Nephron (organoid): ENCODE results near the gene FGF16.

ENCODE experiments used
- H3K27ac Mint-ChIP-seq, 3 experiments: 2 replicates each; pipeline ENCODE4 v1.8.0; 2020; ENCODE audit warnings: mixed read lengths in 3 of 3, mild to moderate bottlenecking in 2 of 3, moderate library complexity in 1 of 3
- H3K27me3 Mint-ChIP-seq: 2 replicates; pipeline ENCODE4 v1.8.0; 2021; ENCODE audit warnings: low read depth, mild to moderate bottlenecking, moderate library complexity, mixed read lengths
- H3K36me3 Mint-ChIP-seq: 2 replicates; pipeline ENCODE4 v1.8.0; 2020; ENCODE audit warnings: low read depth, mixed read lengths
- H3K4me1 Mint-ChIP-seq: 2 replicates; pipeline ENCODE4 v1.8.0; 2020; ENCODE audit warnings: mixed read lengths
- H3K4me3 Mint-ChIP-seq, 3 experiments: 2 replicates each; pipeline ENCODE4 v1.8.0; 2020; ENCODE audit warnings: mild to moderate bottlenecking in 3 of 3, mixed read lengths in 3 of 3, moderate library complexity in 2 of 3
- H3K9me3 Mint-ChIP-seq: 2 replicates; pipeline ENCODE4 v1.8.0; 2020; ENCODE audit warnings: mixed read lengths
- TF ChIP-seq, protein P1 (sequence below), 3 experiments: fragments of 200-600 bp; sonication (generic); IDR thresholded peaks; one replicate each; pipeline ENCODE4 v1.5.0; 2021; ENCODE audit warnings: antibody characterized with exemption in 3 of 3; ENCODE audit not compliant: unreplicated experiment in 3 of 3

Gene FGF16

DNA sequence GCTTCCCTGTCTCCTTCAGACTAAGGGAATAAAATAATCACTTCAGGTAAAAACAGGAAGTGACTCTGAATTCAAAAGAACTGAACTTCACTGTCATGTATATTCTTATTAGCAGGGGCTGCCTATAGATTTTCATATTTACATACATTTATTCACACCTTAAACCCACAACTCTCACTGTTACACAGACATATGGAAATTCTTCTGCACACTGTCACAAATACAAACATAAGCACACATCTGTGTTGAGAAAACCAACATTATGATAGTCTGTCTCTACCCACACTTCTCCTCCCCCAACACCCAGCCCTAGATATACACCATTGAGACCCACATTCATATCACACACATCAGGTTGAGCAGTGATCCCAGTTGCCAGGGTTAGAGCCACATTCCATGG is 5.7 kb upstream of the FGF16 start:
- H3K4me3 Mint-ChIP-seq: no peak overlapping the region
- peaks cover 22% of the 10 kb centered on the region for H3K27me3 Mint-ChIP-seq
- H3K4me1 Mint-ChIP-seq: peaks cover 7% of the 10 kb centered on the region
- peaks cover 7% of the 10 kb centered on the region for H3K9me3 Mint-ChIP-seq
- H3K36me3 Mint-ChIP-seq: no peaks in the 10 kb centered on the region
- TF ChIP-seq, protein P1, sequence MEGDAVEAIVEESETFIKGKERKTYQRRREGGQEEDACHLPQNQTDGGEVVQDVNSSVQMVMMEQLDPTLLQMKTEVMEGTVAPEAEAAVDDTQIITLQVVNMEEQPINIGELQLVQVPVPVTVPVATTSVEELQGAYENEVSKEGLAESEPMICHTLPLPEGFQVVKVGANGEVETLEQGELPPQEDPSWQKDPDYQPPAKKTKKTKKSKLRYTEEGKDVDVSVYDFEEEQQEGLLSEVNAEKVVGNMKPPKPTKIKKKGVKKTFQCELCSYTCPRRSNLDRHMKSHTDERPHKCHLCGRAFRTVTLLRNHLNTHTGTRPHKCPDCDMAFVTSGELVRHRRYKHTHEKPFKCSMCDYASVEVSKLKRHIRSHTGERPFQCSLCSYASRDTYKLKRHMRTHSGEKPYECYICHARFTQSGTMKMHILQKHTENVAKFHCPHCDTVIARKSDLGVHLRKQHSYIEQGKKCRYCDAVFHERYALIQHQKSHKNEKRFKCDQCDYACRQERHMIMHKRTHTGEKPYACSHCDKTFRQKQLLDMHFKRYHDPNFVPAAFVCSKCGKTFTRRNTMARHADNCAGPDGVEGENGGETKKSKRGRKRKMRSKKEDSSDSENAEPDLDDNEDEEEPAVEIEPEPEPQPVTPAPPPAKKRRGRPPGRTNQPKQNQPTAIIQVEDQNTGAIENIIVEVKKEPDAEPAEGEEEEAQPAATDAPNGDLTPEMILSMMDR (IDR thresholded peaks at IDR 0.05; ENCODE audit: unreplicated experiment in 3 of 3): no peak
- H3K27ac Mint-ChIP-seq: no peak overlapping the region

DNA sequence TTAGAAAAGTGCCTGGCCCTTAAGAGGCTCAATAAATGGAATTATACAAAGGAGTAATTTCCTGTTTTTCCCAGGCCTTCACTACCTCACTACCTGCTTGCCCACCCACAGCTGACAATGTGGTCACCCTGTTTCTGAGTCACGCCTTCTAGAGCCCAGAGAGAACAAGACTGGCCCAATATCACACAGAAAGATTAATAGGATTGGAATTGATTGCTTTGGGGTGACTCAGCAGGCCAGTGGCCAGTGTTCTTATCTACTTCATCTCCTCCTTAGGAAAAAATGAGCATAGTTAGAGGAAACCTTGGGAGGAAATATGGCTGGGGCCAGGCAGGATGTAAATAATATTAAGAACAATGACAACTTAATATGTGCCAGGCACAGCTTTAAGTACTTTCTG is 4.5 kb upstream of the FGF16 start:
- H3K27me3 Mint-ChIP-seq: peaks cover 24% of the 10 kb centered on the region
- H3K27ac Mint-ChIP-seq: no peak overlapping the region

DNA sequence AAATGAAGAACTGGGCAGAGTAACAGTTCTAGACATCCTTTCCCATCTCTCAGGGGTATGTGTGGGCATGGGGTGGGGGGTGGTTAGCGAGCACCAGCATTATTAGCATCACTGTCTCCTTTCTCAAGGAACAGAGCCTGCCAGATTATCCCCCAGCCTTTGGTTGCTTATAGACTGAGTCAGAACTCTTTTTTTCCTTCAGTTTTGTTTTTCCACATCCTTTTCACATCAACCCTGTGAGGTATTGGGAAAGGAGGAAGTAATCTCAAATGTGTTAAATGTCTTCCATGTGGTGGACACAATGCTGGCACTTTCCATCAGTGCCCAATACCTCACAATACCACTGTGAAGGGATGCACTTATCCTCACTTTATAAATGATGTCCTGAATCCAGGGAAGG is 3.1 kb upstream of the FGF16 start:
- Mint-ChIP-seq H3K27me3 (peaks cover 24% of the 10 kb centered on the region), H3K27ac (no peak overlapping the region), H3K4me1 (peaks cover 22% of the 10 kb centered on the region), H3K36me3 (no peaks in the 10 kb centered on the region), H3K9me3 (peaks cover 7% of the 10 kb centered on the region), H3K4me3 (no peak overlapping the region)
- TF ChIP-seq, protein P1 (IDR thresholded peaks at IDR 0.05; ENCODE audit: unreplicated experiment in 3 of 3): no peak

More for the DNA sequence above, 4.5 kb upstream of the FGF16 start:
- H3K4me3 Mint-ChIP-seq: no peak overlapping the region
- peaks cover 16% of the 10 kb centered on the region for H3K4me1 Mint-ChIP-seq
- peaks cover 7% of the 10 kb centered on the region for H3K9me3 Mint-ChIP-seq
- H3K36me3 Mint-ChIP-seq: no peaks in the 10 kb centered on the region
- TF ChIP-seq, protein P1 (IDR thresholded peaks at IDR 0.05; ENCODE audit: unreplicated experiment in 3 of 3): no peak

DNA sequence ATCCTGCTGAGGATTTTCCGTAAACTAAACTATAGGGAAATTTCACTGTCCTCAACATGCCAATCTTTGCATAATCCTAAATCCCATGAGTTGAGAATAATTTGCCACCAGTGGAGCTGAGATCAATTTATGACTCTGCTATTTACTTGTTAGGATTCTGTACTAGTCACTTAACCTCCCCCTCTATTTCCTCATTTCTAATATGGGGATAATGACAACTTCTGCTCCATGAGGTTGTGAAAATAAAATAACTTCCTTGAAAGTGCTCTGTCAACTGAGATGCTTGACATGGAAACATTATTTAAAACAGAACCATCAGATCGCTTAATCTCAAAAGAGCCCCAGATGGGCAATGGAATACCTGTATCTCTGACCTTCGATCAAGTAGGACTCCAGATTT is 2.6 kb upstream of the FGF16 start:
- TF ChIP-seq, protein P1 (IDR thresholded peaks at IDR 0.05; ENCODE audit: unreplicated experiment in 3 of 3): no peak
- peaks cover 24% of the 10 kb centered on the region for H3K27me3 Mint-ChIP-seq

DNA sequence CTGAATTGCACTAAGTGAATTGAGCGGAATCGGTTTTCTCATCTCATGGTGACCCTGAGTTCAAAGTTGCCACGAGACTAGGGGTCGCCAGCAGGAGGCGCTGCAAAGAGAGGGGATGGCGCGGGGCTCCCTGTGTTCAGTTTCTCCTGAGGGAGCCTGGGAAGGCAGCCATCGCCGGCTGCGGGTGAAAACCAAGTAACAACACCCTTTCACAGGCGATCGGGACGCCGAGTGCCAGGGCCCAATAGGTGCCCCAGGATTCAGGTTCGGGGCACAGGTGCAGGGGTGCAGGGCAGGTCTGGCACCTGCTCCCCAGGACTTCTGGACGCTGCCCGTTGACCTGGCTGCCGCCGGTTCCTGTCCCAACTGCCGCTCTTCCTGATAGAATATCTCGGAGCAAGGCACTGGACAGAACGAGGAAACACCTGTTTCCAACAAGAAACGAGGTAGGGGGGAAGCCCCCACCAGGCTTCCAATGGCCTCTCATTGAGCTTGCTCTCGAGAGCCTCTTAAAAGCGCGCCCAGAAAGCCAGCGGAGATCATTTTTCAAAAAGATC is 1.1 kb upstream of the FGF16 start:
- H3K4me3 Mint-ChIP-seq: peak overlapping the region; percentile 65 to 83 (median 75)
- H3K36me3 Mint-ChIP-seq: no peaks in the 10 kb centered on the region
- peak overlapping the region in 1 of 3 experiments; percentile 47 for H3K27ac Mint-ChIP-seq
- peaks cover 35% of the 10 kb centered on the region for H3K4me1 Mint-ChIP-seq
- peaks cover 24% of the 10 kb centered on the region for H3K27me3 Mint-ChIP-seq
- TF ChIP-seq, protein P1 (IDR thresholded peaks at IDR 0.05; ENCODE audit: unreplicated experiment in 3 of 3): peak in 2 of 3 experiments; percentile 28 to 37
- H3K9me3 Mint-ChIP-seq: peaks cover 7% of the 10 kb centered on the region

More for the DNA sequence above, 2.6 kb upstream of the FGF16 start:
- H3K4me3 Mint-ChIP-seq: no peak overlapping the region
- H3K4me1 Mint-ChIP-seq: peaks cover 24% of the 10 kb centered on the region
- H3K36me3 Mint-ChIP-seq: no peaks in the 10 kb centered on the region
- peaks cover 7% of the 10 kb centered on the region for H3K9me3 Mint-ChIP-seq
- H3K27ac Mint-ChIP-seq: no peak overlapping the region
